Measurements from ENCODE around the gene PKN1.

PKN1 gene

DNA sequence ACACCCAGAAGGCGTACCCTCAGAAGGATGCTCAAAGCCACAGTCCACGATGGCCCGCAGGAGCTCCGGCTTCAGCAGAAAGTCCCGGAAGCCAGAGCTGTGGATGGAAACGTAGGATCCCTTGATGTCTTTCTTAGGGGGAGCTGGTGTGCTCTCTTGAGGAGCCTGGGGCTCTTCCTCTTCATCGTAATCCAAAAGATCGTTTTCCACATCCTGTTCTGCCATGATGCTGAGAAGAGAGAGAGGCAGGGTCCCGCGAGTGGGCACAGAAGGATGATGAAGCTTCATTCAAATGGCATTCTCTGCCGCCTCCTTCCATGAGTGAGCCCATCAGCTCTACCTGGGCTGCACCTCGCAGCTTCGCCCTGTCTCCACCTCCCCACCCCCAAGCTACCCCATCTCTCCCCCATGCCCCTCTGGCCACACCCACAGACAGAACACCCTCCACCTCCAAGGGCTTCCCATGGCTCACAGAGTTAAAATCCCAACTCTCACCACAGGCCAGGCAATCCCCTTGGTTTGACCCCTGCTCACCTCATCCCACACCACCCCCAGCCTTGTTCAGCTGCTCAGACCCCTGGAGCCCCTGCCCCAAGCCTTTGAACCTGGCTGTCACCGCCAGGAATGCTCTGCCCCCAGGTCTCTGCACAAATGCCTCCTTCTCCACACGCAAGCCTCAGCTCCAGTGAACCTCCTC lies 20.0 kb upstream of the PKN1 start:
- TF ChIP-seq, protein P1, sequence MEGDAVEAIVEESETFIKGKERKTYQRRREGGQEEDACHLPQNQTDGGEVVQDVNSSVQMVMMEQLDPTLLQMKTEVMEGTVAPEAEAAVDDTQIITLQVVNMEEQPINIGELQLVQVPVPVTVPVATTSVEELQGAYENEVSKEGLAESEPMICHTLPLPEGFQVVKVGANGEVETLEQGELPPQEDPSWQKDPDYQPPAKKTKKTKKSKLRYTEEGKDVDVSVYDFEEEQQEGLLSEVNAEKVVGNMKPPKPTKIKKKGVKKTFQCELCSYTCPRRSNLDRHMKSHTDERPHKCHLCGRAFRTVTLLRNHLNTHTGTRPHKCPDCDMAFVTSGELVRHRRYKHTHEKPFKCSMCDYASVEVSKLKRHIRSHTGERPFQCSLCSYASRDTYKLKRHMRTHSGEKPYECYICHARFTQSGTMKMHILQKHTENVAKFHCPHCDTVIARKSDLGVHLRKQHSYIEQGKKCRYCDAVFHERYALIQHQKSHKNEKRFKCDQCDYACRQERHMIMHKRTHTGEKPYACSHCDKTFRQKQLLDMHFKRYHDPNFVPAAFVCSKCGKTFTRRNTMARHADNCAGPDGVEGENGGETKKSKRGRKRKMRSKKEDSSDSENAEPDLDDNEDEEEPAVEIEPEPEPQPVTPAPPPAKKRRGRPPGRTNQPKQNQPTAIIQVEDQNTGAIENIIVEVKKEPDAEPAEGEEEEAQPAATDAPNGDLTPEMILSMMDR (IDR thresholded peaks at IDR 0.05; ENCODE audit: low read depth, low read length) = no peak
- TF ChIP-seq POLR2A (IDR thresholded peaks at IDR 0.05; ENCODE audit: extremely low read depth, insufficient read length) = no peak
- TF ChIP-seq MYC (IDR thresholded peaks at IDR 0.05; ENCODE audit: low read depth, low read length) = no peak
- no peak for TF ChIP-seq MAX (IDR thresholded peaks at IDR 0.05; ENCODE audit: low read depth, low read length)
- H3K4me3 ChIP-seq (ENCODE audit: low read depth, low read length) = no peak overlapping the region
- DNase-seq (ENCODE audit: low read depth) = no peak

DNA sequence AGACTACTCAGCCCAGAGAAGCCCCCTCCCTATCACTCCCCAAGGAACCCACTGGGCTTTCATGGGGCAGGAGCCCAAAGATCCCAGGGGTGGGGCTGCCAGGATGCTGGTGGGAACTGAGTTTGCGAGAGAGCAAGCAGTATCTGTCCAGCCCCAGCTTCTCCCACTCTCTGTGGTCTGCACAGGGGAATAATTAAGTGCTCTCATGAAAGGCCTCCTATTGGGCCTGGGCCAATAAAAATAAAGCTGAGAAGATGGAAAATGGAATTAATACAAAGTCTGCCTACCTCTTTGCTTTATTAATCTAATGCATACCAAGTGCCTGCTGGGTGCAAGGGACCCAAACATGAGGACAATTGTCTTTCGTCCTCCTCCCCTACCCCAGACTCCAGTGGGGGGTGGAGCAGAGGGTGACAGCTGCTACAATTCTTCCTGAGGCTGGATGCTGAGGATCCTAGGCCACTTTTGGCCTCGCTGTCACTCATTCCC lies 19.4 kb upstream of the PKN1 start:
- TF ChIP-seq POLR2A (IDR thresholded peaks at IDR 0.05; ENCODE audit: extremely low read depth, insufficient read length) (no peak), MAX (IDR thresholded peaks at IDR 0.05; ENCODE audit: low read depth, low read length) (no peak), MYC (IDR thresholded peaks at IDR 0.05; ENCODE audit: low read depth, low read length) (no peak)
- TF ChIP-seq, protein P1 (IDR thresholded peaks at IDR 0.05; ENCODE audit: low read depth, low read length) = no peak
- no peak for DNase-seq (ENCODE audit: low read depth)
- no peak overlapping the region for H3K4me3 ChIP-seq (ENCODE audit: low read depth, low read length)

DNA sequence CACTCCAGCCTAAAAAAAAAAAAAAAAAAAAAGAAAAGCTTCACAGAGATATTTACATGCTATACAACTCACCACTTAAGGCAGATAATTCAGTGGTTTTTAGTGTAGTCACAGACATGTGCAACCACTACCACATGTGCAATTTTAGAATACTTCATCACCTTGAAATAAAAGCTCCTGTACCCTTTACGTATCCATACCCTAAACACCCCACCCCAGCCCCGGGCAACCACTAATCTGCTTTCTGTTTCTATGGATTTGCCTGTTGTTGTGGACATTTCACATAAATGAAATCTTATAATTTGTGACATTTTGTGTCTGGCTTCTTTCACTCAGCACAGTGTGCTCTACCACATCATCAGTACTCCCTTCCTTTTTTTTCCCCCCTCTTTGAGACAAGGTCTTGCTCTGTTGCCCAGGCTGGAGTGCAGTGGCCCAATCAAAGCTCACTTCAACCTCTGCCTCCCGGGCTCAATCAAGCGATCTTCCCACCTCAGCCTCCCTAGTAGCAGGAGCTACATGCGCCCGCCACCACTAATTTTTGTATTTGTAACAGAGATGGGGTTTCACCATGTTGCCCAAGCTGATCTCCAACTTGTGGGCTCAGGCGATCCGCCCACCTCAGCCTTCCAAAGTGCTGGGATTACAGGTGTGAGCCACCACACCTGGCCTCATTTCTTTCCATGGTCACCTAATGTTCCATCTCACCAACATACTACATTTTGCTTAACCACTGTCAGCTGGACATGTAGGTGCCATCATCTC lies 18.0 kb upstream of the PKN1 start:
- no peak overlapping the region for H3K4me3 ChIP-seq (ENCODE audit: low read depth, low read length)
- DNase-seq (ENCODE audit: low read depth) = no peak
- TF ChIP-seq POLR2A (IDR thresholded peaks at IDR 0.05; ENCODE audit: extremely low read depth, insufficient read length) (no peak), MYC (IDR thresholded peaks at IDR 0.05; ENCODE audit: low read depth, low read length) (no peak), MAX (IDR thresholded peaks at IDR 0.05; ENCODE audit: low read depth, low read length) (no peak)
- TF ChIP-seq, protein P1 (IDR thresholded peaks at IDR 0.05; ENCODE audit: low read depth, low read length) = no peak

GRCh38 chr19:14416817-14417231 lies 16.3 kb upstream of the PKN1 start:
- H3K4me3 ChIP-seq (ENCODE audit: low read depth, low read length) = peak overlapping the region; percentile 90
- DNase-seq (ENCODE audit: low read depth) = peak; percentile 42
- TF ChIP-seq MYC (IDR thresholded peaks at IDR 0.05; ENCODE audit: low read depth, low read length) (no peak), POLR2A (IDR thresholded peaks at IDR 0.05; ENCODE audit: extremely low read depth, insufficient read length) (no peak), MAX (IDR thresholded peaks at IDR 0.05; ENCODE audit: low read depth, low read length) (no peak)
- TF ChIP-seq, protein P1 (IDR thresholded peaks at IDR 0.05; ENCODE audit: low read depth, low read length) = no peak

- DNase-seq (ENCODE audit: low read depth) = no peak
- H3K4me3 ChIP-seq (ENCODE audit: low read depth, low read length) = peak overlapping the region; percentile 90
- TF ChIP-seq, protein P1 (IDR thresholded peaks at IDR 0.05; ENCODE audit: low read depth, low read length) = no peak
- no peak for TF ChIP-seq MYC (IDR thresholded peaks at IDR 0.05; ENCODE audit: low read depth, low read length)
- no peak for TF ChIP-seq POLR2A (IDR thresholded peaks at IDR 0.05; ENCODE audit: extremely low read depth, insufficient read length)
- TF ChIP-seq MAX (IDR thresholded peaks at IDR 0.05; ENCODE audit: low read depth, low read length) = no peak
Measured at GRCh38 chr19:14418856-14419105, 14.3 kb upstream of the PKN1 start.
